Measurements from ENCODE around the gene TMEM44.

TMEM44 gene

DNA sequence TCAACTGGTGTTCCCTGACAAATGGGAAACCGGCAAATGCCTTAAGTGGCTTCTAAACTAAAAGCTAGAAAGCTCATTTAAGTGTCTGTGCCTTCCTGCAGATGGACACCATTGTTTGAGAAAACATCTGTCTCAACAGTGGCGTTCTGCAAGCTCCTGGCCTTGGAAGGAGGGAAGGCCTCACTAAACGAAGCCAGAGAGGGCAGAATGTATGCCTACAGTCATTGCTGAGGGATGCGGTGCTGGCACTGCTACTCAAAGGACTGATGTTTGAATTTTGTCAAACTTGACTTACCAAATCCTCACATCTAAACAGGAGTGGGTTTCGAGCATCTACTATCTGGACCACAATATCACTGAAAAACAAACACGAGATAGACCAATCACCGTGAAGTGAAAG is 26.6 kb upstream of the TMEM44 start:
- TF ChIP-seq EZH2phosphoT487 (IDR thresholded peaks at IDR 0.05; ENCODE audit: low read depth) = no peak
- TF ChIP-seq, protein P1, sequence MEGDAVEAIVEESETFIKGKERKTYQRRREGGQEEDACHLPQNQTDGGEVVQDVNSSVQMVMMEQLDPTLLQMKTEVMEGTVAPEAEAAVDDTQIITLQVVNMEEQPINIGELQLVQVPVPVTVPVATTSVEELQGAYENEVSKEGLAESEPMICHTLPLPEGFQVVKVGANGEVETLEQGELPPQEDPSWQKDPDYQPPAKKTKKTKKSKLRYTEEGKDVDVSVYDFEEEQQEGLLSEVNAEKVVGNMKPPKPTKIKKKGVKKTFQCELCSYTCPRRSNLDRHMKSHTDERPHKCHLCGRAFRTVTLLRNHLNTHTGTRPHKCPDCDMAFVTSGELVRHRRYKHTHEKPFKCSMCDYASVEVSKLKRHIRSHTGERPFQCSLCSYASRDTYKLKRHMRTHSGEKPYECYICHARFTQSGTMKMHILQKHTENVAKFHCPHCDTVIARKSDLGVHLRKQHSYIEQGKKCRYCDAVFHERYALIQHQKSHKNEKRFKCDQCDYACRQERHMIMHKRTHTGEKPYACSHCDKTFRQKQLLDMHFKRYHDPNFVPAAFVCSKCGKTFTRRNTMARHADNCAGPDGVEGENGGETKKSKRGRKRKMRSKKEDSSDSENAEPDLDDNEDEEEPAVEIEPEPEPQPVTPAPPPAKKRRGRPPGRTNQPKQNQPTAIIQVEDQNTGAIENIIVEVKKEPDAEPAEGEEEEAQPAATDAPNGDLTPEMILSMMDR (IDR thresholded peaks at IDR 0.05; ENCODE audit: low read depth, low read length) = no peak
- no peak overlapping the region for H3K27ac ChIP-seq (ENCODE audit: low read length)
- no peaks in the 10 kb centered on the region for H3K27me3 ChIP-seq (ENCODE audit: low read depth, low read length)
- peaks cover 31% of the 10 kb centered on the region for H3K36me3 ChIP-seq (replicated peaks; ENCODE audit: low read depth, low read length)
- H3K9me3 ChIP-seq (ENCODE audit: insufficient read depth, low read length) = no peaks in the 10 kb centered on the region
- no peaks in the 10 kb centered on the region; the same call in 1 of the 2 replicates for H4K20me1 ChIP-seq (ENCODE audit: insufficient read depth, low read length)
- H2AFZ ChIP-seq (ENCODE audit: low read depth, low read length) = no peak overlapping the region
- H3K4me1 ChIP-seq (ENCODE audit: low read length) = peaks cover 6% of the 10 kb centered on the region
- no peak overlapping the region for H3K9ac ChIP-seq (ENCODE audit: low read length)
- H3K4me2 ChIP-seq (ENCODE audit: low read length) = no peak overlapping the region
- no peak overlapping the region for H3K4me3 ChIP-seq (ENCODE audit: low read length)
- H3K79me2 ChIP-seq (ENCODE audit: low read length) = no peaks in the 10 kb centered on the region

DNA sequence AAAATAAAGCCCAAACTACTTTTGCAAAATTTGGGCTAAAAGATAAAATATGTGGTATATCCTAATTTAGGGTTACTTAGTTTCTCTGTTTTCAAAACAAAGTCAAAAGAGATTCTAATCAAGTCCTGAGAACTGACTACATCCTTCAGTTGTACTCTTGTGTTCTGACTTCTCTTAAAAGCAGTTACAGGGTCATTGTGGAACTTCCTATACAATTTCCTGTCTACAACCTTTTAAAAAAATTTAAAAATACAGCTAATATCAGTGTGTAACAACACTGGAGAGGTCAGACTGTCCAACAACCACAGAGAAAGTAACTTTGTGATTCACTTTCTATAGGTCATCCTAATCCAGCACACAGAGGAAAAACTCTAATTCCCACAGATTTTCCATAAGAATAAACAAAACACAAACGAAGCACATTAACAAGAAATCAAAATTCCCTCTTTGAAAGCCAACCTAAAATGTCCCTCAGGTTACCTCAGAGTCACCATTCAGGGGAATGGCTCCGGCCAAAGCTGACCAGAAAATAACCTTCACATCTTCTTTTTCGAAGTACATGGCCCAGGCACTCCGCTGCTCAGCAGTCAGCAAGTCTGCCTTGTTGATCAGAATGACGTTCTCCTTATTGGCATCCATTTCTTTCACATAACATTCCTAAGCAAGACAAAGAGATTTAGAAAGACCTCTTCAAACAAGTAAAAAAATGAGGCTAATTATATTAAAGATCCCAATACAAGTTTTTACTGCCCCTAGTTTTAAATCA is 25.4 kb upstream of the TMEM44 start:
- Histone ChIP-seq H3K27ac (ENCODE audit: low read length) (no peak overlapping the region), H3K4me3 (ENCODE audit: low read length) (no peak overlapping the region), H3K9ac (ENCODE audit: low read length) (no peak overlapping the region), H3K36me3 (replicated peaks; ENCODE audit: low read depth, low read length) (peaks cover 37% of the 10 kb centered on the region), H4K20me1 (ENCODE audit: insufficient read depth, low read length) (peaks cover 6% of the 10 kb centered on the region), H3K79me2 (ENCODE audit: low read length) (peaks cover 6% of the 10 kb centered on the region), H2AFZ (ENCODE audit: low read depth, low read length) (no peak overlapping the region), H3K9me3 (ENCODE audit: insufficient read depth, low read length) (no peaks in the 10 kb centered on the region), H3K27me3 (ENCODE audit: low read depth, low read length) (no peaks in the 10 kb centered on the region), H3K4me1 (ENCODE audit: low read length) (peaks cover 17% of the 10 kb centered on the region), H3K4me2 (ENCODE audit: low read length) (no peak overlapping the region)
- TF ChIP-seq, protein P1 (IDR thresholded peaks at IDR 0.05; ENCODE audit: low read depth, low read length) = no peak
- TF ChIP-seq EZH2phosphoT487 (IDR thresholded peaks at IDR 0.05; ENCODE audit: low read depth) = no peak

DNA sequence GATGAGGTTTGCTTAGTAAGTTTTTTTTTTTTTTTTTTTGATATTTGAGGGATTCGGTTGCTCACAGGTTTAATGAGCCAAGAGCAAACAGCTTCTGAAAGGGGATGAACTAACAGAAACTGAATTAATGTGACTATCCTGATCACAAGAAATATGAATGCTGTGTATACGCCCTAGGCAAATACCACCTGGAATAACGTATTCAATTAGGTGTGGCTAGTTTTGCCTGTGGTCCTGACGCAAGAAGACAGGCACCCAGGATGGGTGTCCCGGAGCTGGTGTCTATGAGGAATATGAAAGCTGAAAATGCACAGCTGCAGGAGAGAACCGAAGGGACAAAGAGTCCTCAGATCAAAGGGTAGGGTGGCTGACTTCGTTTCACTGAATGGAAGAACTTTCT is 24.2 kb upstream of the TMEM44 start:
- Histone ChIP-seq H3K4me3 (ENCODE audit: low read length) (no peak overlapping the region), H4K20me1 (ENCODE audit: insufficient read depth, low read length) (peaks cover 7% of the 10 kb centered on the region), H3K4me1 (ENCODE audit: low read length) (peaks cover 19% of the 10 kb centered on the region), H3K27me3 (ENCODE audit: low read depth, low read length) (no peaks in the 10 kb centered on the region), H3K79me2 (ENCODE audit: low read length) (peaks cover 10% of the 10 kb centered on the region), H3K4me2 (ENCODE audit: low read length) (no peak overlapping the region), H3K9ac (ENCODE audit: low read length) (no peak overlapping the region), H3K9me3 (ENCODE audit: insufficient read depth, low read length) (no peaks in the 10 kb centered on the region), H3K27ac (ENCODE audit: low read length) (no peak overlapping the region), H2AFZ (ENCODE audit: low read depth, low read length) (no peak overlapping the region), H3K36me3 (replicated peaks; ENCODE audit: low read depth, low read length) (peaks cover 43% of the 10 kb centered on the region)
- TF ChIP-seq, protein P1 (IDR thresholded peaks at IDR 0.05; ENCODE audit: low read depth, low read length) = no peak
- no peak for TF ChIP-seq EZH2phosphoT487 (IDR thresholded peaks at IDR 0.05; ENCODE audit: low read depth)

DNA sequence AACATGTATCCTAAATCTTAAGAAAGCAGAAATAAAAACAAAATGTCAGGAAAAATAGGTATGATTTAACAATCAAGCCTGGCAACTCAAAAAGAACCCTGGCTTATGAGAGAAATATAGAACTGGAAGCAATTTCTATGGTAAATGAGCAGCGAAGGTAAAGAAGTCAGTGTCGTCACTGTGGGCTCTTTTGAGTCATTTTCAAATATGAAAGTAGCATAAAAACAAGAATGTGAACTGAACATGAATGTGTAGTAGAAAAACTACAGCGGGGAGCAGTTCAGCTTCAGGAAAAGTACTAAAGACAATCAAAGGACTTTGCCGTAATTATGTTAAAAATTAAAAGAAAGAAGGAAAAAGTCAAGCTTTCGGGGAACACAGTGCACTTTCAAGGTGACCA is 21.2 kb upstream of the TMEM44 start:
- Histone ChIP-seq H3K9ac (ENCODE audit: low read length) (peak overlapping the region; percentile 29), H3K4me2 (ENCODE audit: low read length) (peak overlapping the region; percentile 73), H3K4me3 (ENCODE audit: low read length) (peak overlapping the region; percentile 61), H3K36me3 (replicated peaks; ENCODE audit: low read depth, low read length) (peaks cover 57% of the 10 kb centered on the region), H3K4me1 (ENCODE audit: low read length) (peaks cover 23% of the 10 kb centered on the region), H3K9me3 (ENCODE audit: insufficient read depth, low read length) (no peaks in the 10 kb centered on the region), H2AFZ (ENCODE audit: low read depth, low read length) (no peak overlapping the region), H3K79me2 (ENCODE audit: low read length) (peaks cover 10% of the 10 kb centered on the region), H3K27ac (ENCODE audit: low read length) (peak overlapping the region; percentile 71), H4K20me1 (ENCODE audit: insufficient read depth, low read length) (peaks cover 7% of the 10 kb centered on the region), H3K27me3 (ENCODE audit: low read depth, low read length) (no peaks in the 10 kb centered on the region)
- TF ChIP-seq EZH2phosphoT487 (IDR thresholded peaks at IDR 0.05; ENCODE audit: low read depth) = no peak
- TF ChIP-seq, protein P1 (IDR thresholded peaks at IDR 0.05; ENCODE audit: low read depth, low read length) = no peak
